ENCODE measurements around the gene EHMT1.

DNA sequence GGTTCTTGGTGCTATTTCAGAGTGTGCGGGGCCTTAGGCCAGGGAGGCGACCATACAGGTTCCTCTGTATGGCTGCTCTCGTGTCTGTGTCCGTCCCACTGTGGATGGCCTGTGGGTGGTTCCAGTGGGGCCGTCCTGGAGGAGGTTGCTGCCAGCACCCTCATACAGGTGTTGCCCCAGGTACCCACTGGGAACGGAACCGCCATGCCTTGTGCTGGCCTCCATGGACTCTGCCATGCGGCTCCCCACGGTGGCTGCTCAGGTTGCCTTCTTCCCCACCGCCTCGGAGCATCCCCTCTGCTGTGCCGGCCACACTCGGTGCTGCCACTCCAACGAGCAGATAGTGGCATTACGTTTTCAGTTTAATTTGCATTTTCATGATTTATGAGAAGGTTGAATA lies 129.5 kb downstream of the EHMT1 start:
- TF ChIP-seq POLR2A (IDR thresholded peaks at IDR 0.05) = no peak
- TF ChIP-seq, protein P1, sequence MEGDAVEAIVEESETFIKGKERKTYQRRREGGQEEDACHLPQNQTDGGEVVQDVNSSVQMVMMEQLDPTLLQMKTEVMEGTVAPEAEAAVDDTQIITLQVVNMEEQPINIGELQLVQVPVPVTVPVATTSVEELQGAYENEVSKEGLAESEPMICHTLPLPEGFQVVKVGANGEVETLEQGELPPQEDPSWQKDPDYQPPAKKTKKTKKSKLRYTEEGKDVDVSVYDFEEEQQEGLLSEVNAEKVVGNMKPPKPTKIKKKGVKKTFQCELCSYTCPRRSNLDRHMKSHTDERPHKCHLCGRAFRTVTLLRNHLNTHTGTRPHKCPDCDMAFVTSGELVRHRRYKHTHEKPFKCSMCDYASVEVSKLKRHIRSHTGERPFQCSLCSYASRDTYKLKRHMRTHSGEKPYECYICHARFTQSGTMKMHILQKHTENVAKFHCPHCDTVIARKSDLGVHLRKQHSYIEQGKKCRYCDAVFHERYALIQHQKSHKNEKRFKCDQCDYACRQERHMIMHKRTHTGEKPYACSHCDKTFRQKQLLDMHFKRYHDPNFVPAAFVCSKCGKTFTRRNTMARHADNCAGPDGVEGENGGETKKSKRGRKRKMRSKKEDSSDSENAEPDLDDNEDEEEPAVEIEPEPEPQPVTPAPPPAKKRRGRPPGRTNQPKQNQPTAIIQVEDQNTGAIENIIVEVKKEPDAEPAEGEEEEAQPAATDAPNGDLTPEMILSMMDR (IDR thresholded peaks at IDR 0.05) = no peak

All from right lobe of liver (tissue), 4 donors.